Inflammatory macrophage (primary cell): ENCODE results near the gene PRLHR.
"Not testable (repeated sequence)": the region's sequence is repeated elsewhere in the genome, so short reads cannot be mapped to it uniquely, and the experiment has no call there.

Source experiments
- DNase-seq, 2 donors: peaks; one replicate each; pipeline ENCODE4 v3.0.0-alpha.2; 2020 to 2022
- total RNA-seq, 18 experiments: gene quantifications; one replicate each; lab custom pipeline; 2026; ENCODE audit warnings: mixed read lengths in 6 of 18, inconsistent platforms in 2 of 18; lab: John Stamatoyannopoulos, UW

Gene PRLHR
- total RNA-seq, result 0 to 0.08 (median 0) reads per million in 18 experiments

DNA sequence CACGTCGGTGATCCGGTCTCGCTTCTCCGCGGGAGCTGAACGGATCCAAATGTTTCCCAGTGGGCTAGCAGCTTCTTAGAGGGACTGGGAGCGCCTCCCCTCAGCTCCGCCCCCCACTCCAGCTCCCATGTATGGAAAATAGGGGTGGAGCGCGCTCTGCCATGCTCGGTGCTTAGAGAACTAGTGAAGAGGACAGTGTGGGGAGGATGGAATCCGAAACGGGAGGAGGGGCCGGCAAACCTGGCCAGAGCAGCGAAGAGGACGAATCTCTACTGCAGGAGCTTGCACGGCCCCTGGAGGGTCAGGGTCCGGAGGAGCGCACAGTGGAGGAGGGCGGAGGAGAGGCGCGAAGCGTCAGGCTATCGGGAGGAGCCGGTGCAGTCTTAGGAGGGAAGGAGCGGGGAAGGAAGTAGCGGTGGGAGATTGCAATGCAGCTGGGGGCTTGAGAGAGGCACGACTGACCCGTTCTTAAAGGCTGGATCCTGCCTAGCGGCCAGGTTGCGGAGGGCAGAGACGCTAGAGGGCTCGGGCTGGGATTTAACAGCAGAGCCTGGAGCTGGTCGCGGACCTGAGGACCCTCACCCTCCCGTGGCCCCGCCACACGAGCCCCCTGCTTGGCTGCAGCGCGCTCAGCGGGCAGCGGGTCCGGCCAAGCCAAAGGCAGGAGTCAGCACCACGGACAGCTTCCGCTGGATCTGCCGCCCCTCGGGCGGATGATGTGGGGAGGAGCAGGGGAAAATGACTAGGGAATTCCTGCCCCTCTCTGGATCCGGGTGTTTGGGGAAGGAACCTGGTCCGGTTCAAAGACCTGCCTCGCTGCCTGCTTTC is at the start of gene PRLHR:
Gene PRLHR (minus strand): TSS at position 51 of the 828 bp plus-strand sequence. CDS start 404 bp downstream, outside the sequence.
- DNase-seq, result no peak

DNA sequence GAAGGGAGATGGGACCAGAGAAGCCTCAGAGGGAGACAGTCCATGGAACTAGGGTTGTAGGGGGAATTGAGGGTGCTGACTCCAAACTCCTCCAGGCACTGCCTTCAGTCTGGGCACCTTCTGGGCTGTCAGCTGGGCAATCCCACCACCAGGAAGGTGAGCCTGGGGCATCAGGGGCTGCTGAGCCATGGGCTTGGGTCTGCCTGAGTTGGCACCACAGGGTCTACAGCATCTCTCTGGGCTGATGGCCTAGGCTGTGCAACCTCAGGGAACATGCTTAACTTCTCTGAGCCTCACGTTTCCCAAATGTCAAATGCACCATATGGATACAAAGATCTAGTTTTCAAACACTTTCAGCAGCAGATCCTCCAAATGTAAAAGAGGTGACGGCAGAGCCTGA is 46.8 kb upstream of the PRLHR start:
- no peak for DNase-seq

DNA sequence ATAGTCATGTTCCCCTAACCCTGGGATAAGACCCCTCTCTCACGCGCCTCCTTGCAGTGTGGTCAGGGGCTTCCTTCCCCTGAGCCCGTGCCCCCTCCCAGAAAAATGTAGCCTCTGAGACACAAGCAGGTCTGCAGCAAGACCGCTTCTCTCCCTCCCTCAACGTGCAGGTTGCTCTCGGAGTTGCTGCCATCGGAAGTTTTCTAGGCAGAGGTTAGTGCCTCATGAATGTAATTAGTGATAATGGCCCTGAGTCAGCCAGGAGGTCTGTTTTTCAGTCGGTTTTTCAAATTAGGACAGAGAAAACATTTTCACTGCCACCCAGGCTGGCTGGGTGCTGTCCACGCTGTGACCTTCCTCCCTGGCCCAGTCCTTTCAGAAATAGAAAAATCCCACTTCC is 43.2 kb upstream of the PRLHR start:
- DNase-seq, result no peak

DNA sequence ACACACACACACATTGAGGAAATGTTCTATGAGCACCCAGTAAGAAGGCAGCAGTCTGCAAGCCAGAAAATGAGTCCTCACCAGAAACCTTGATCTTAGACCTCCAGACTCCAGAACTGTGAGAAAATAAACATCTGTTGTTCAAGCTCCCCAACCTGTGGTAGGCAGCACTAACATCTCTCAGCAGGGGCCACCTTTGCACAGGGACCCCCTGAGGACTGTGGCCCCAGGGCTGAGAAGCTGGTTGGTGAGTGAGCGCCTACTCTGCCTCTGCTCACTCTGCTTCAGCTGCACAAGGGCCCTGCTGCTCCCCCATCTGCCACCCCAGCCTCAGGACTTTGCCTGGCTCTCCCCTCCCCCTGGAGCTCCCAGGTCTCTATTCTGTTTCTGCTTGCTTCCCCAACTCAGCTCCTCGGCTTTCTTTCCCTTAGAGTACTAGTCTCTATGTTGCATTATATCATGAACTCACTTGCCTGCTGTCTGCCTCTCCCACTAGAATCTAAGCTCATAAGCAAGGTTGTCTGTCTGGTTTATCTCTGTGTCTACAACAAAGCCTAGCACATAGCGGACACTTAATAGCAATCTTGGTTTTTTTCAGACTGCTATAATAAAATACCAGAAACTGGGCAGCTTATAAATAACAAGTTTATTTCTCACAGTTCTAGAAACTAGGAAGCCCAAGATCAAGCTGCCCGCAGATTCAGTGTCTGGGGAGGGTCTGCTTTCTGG is 40.4 kb upstream of the PRLHR start:
- DNase-seq, result no peak

DNA sequence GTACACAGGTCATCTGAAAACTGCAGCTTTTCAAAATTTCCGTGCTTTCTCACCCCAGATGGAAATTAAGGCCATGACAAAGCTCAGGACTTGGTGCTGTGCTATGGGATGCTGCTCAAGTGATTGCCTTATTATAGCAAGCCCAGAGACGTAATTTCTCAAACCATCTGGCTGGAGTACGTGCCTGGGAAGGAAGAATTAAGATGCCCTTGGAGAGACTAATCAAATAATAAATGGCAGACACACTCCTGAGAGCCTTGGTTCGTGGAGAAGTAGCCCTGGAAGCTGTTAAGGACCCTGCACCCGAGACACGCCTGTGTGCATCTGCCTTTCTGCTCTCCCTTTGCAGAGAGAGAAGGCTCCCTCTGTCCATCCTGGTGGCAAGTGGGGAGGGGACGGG is 38.3 kb upstream of the PRLHR start:
- no peak for DNase-seq

DNA sequence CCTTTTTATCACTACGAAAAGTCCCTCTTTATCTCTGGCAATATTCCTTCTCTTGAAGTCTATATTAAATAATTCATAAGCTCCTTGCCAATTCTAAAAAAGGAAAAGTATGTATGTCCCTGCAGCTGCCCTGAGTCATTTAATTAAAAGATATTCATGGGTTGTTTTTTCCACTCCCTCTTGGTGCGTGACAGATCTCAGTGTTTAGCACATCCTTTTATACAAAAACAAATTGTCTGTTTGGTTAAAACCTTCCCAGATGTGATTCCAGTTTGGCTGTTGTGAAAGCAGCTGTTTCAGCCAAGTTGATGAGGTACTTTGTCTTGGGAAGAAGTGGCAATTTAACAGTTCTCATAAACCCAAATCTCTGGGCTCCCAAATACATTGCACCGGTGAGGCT is 33.8 kb upstream of the PRLHR start:
- no peak for DNase-seq

DNA sequence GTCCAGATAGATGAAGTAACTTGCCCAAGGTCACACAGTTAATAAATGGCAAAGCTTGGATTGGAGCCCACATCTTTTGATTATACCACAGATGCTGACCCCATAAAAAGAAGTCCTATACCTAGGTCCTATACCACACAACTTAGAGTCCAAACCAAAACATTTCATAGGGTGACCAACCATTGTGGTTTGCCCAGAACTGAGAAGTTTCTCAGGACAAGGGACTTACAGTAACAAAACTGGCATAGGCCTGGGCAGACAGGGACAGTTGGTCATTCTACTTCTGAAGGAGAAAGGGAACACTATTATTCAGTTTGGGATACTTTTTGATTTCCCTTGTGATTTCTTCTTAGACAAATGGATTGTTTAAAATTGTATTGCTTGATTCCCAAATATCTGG is 32.9 kb upstream of the PRLHR start:
- no peak for DNase-seq

DNA sequence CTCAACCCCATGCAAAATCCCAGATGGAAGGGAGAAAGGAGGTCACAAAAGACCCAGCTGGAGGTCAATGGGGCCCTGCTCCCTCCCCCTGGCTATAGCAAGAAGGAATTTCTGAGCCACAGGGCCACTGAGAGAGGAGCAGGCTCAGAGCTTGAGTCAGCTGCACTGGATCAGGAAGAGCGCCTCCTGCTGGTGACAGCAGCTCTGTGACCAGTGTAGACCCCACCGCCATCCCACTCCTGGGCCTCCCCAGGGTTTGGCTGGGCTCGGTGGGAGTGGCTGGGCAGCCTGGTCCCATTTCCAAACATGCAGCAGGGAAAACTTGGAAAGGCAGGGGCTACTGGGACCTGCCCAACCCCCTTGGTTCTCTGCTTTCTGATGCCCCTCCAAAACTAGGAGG is 31.5 kb upstream of the PRLHR start:
- no peak for DNase-seq

DNA sequence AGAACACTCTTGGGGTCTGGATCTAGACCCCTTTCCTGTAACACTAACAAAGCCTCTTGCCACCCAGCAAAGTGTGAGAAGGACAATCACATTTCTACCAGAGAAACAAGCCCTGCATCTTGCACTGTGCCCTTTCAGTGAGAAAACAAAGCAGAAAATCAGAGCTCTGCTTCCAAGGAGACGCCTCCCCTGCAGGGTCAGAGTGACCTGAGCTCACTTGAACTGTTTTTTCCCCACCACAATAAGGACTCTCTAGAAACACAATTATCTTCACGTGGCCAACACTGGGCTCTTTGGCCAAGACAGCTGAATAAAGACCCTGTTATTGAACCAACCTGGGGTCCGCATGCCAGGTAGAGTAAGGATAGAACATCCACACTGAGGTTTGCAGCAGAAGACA is 30.1 kb upstream of the PRLHR start:
- DNase-seq, result no peak

DNA sequence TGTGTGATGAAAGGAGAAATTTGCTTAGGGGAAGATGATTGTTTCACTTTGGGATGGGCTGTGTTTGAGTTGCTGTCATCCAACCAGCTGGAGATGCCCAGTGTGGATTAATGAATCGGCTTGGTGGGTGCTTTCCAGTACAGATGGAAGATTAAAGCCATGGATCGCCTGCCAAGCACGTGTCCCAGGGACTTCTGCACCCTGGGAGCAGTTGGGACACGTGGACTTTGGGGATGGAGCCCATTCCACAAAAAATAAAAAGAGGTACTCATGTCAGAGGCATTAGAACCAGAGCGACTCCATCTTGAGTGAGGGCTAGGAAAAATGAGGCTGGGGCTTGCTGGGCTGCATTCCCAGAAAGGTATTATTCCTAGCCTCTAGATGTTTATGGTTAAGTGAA is 29.3 kb upstream of the PRLHR start:
- no peak for DNase-seq

DNA sequence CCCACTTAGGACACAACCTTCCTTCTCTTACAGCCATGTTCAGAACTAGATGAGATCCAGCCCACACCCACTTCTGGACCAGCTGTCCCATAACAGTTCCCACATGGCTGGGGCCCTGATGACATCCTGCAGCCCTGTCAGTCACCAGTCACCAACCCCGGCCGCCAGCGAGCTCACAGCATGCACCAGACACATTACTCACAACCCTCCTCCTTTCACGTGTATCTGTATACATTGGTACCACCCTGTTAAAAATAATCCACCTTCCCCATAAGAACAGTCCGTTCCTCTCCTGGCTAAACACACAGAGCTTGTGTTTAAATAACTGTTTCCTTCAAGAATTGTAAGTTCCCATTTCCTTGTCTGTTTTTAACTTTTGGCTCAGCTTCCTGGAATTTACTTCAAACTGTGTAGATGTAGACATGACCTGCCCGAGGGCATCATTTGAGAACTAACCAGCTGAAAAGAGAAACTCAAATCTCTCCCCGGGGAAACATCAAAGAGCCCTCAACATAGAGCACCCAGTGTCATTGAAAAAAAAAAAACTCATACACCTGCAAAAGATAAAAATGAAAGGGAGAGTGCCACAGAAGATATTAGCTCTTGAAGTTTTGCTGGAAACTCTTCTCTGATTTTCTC is 26.0 kb upstream of the PRLHR start:
- no peak for DNase-seq

DNA sequence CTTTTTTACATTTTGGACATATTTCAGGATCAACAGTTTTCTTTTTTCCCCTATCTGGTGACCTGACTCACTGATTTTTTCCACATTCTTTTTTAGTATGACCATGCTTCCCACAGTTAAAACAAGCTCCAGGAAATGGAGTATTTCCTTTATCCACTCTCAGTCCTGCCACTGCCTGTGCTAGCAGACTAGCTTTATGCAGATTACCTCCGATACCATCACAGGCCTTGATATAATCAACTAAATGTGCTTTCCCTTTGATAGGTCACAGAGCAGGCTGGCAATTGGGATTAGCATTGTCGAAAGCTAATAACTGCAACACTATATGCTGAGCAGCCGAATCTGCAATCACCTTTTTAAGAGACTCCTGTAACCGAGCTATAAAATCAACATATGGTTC is 18.4 kb upstream of the PRLHR start:
- DNase-seq, result not testable (repeated sequence)

DNA sequence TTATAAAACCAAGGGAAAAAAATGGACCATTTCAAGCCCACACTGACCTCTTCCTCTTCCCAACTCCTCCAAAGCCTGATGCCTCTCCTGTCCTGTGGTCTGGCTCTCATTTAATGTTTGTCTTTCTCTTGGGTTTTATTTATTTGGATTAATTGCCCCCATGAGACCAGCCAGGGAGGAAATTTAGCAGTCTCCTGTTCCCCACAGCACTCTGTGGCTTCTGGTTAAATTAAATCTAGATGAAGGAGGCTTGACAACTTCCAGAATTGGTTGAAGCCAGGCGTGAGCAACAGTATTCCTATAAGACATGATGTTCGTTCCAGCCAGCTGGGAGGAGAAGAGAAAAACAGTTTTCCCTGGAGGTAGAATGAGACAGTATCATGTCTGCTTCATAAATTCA is 15.1 kb upstream of the PRLHR start:
- DNase-seq, result no peak

DNA sequence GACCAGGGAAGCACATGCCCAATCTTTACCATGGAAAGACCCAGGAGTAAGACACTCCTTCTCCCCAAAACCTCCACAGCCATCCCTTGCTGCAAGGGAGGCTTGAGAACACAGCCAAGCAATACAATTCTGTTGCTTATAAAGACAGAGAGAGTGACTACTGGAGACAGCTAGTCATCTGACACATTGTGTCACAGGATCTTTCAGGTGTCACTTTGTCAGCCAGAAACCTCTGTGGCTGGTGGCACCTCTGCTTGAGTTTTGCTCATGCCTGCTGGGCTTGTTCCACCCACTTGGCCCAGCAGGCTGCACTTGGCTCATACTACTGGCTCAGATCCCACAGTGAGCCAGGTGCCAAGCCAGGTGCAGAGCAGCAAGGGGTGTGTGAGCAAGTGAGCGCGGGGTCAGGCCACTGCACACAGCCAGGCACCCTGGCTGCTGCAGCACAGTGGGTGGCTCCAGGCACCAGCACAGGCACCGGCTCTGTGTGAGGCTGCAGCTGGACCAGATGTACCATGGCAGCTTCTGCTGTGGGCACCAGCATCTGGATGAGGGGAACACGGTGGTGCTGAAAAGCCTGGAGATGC is 12.4 kb upstream of the PRLHR start:
- no peak for DNase-seq

DNA sequence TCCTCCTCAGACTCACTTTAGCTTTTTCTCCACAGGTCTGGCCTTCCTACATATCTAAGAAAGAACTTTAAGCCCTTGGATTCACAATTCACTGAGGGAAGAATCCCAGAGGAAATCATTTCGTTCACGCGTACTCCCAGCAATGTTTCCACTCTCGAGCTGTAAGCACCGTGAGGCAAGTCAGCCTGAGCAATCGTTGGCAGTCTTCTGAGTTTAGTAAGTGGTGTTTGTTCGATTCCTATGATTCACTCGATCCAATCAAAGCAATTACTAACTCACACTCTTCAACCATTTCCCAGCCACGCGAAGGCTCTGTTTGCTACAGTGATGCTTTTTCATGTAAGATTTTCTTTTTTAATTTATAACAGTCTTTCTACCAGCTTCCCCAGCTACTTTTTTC is 10.2 kb upstream of the PRLHR start:
- no peak for DNase-seq

DNA sequence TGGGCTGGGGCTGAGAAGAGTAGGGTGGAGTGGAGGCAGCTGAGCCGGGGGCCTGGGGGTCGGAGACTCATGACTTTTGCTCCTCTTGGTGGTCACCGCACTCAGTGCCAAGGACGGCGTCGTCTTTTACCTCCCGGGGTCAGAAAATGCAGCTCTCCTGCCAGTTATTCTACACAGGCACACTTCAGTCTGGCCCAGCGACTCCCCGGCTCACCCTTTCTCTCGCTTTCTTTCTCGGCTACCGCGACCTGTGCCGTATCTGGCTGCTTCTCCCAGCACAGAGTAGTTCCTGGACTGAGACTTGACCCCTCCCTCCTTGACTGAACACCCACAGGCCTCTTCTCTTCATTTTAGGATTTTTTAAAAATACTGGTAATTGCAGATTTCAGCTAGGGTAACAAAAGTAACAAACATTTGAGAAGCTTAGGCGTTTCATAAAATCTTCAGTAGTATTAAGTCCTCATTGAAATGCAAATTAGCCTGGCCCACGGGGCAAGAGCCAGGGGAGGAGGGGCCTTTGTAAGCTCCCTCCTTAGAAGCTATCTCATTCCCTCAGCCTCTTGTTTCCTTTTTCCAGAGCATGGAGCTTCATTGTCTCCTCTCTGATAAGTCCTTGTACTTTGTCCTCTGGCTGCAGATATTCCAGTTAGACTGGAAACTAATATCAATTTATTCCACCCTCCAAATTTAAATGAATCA is 1.1 kb upstream of the PRLHR start:
- no peak for DNase-seq

DNA sequence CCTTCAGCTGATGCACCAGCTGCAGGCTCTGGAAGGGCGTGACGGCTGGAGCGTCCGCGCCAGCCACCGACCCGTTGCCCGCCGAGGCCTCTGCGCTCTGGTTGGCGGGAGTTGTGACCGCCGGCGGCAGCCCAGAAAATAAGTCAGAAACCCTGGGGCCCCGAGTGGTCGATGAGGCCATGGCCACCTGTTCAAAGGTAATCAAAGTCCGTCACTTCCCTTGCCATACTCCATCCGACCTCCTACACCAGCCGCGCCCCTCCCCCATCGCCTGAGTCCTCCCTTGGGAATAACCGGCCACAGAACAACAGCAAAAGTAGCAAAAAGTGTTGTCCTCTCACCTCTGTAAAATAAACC is 406 bp downstream of the PRLHR start:
- no peak for DNase-seq

DNA sequence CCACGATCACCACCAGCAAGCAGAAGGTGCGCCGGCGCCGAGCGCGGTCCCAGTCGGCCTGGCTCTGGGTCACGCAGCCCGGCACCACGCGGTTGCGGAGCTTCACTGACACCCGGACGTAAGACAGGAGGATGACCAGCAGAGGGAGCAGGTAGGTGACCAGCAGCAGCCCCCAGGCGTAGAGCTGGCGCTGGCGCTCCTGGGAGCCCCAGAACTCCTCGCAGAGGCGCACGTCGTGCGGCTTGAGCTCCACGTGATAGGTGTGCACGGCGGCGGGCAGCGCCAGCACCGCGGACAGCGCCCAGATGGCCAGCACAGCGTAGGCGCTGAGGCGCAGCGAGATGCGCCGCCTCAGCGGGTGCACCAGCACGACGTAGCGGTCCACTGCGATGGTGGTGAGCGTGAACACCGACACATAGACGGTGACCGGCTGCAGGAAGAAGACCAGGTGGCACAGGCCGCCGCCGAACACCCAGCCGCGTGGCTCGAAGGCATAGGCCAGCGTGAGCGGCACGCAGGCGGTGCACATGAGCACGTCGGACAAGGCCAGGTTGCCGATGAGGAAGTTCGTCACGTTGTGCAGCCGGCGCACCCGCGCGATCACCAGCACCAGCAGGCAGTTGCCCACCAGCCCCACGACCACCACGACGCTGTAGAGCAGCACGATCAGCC is 920 bp downstream of the PRLHR start:
- peak; percentile 20 to 26 for DNase-seq

DNA sequence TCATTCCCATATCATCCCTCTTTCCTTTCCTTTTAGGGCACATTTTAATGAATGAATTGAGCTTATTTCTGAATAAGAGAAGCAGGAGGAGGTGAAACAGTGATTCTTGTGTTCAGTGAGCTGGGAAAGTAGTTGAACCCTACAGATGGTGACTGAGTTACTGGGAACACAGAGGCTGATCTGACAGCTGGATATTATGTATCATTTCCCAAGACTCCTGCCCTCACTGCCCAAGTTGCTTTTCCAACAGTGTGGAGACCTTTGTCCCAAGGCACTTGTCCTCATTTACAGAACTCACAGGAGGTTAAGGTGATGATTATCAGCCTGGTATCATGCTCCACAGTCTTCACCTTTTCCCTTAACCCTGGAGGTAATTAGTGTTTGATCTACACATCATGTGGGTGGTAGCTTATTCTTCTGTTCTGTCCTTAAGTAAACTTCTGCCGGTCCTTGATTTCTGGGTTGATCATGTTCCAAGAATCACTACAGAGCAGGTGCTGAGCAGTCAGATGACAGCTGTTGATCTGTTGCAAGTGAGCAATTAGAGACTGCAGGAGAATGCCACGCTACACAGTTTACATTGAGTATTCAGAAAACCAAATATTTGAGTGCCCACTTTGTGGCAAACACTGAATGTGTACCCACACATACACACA is 2.6 kb downstream of the PRLHR start:
- DNase-seq, result no peak

DNA sequence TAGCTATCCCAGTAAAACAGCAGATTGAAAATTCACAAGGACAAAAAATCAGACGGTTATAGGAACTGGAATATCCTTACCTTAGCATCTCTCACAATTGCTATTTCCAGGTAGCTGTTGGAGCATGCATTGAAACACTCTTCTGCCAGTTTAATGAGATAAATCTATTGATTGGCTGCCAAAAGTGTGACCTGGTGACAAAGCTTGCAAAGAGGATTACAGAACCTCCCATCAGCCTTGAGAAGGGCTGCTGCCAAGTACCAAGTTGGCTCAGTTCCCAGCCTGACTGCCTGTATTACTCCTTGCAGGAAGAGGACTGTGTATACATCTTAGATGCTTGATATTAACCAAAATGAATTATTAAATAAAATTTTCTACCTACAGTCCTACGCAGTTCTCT is 5.1 kb downstream of the PRLHR start:
- DNase-seq, result no peak

DNA sequence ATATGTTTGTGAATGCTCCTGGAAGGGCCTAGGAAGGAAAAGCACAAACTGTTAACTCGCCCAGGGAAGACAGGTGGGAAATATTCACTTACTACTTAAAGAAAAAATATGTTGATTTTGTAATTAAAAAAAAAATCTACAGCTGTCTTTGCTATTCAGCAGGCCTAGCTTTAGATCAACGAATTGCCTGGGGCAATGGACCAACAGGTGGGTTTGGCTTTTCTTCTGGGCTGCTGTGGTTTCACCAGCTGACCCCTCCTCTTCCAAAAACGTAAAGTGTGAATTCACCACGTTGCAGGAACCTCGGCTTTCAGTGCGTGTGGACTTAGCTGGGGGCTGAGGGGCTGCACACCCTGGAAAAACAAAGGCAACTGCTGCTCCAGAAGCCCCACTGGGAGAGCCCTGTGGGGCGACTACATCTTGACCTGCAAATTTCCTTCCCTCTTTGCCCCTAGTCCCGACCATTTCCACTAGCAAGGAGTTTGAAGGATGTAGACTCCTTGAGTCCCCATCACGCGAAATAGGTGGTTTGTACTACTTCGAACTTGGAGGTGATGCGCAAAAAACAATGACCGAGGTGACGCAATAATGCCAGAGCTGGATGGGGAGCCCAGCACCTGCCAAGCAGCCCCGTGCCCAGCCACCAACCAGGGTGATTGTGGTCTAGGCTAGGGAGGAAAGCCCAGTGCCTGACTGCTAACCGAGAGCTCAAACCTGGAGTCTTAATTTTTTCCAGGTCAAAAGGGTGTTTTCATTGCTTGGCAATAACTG is 7.4 kb downstream of the PRLHR start:
- DNase-seq, result no peak
